Measurements from ENCODE around the gene ARID2.

The ARID2 gene

GRCh38 chr12:45732250-45732649, 2.7 kb downstream of the ARID2 start:
- DNase-seq: peak in 2 of 3 donors; percentile 32 to 39
- WGBS (ENCODE audit: insufficient coverage): 0% methylated on average over 3 of the region's 5 CpGs
- H3K27ac ChIP-seq (ENCODE audit: insufficient read depth in 1 of 2, low read depth in 1 of 2, low read length in 2 of 2, poor library complexity in 1 of 2, severe bottlenecking in 2 of 2): peak overlapping the region; percentile 59 to 98
- peaks cover 2 to 8% (median 5%) of the 10 kb centered on the region in 4 experiments for H3K36me3 ChIP-seq (ENCODE audit: control insufficient read depth in 4 of 4, insufficient read depth in 4 of 4, low read length in 3 of 4)
- peaks cover 0 to 3% (median 0%) of the 10 kb centered on the region in 5 experiments for H3K9me3 ChIP-seq (ENCODE audit: control extremely low read depth in 1 of 5, control insufficient read depth in 4 of 5, insufficient read depth in 2 of 5, low read depth in 1 of 5, low read length in 4 of 5)
- no peaks in the 10 kb centered on the region for H3K27me3 ChIP-seq (replicated peaks in 2 of 5; ENCODE audit: control insufficient read depth in 4 of 5, insufficient read depth in 5 of 5, low read length in 4 of 5)
- peaks cover 19 to 43% (median 31%) of the 10 kb centered on the region in 4 experiments for H3K4me1 ChIP-seq (ENCODE audit: control extremely low read depth in 1 of 4, control insufficient read depth in 4 of 4, insufficient read depth in 4 of 4, low read length in 3 of 4)
- POLR2A ChIA-PET: no interaction called here
- H3K4me3 ChIP-seq (ENCODE audit: control insufficient read depth in 1 of 7, extremely low read depth in 1 of 7, insufficient read depth in 4 of 7, low read depth in 2 of 7, low read length in 6 of 7): peak overlapping the region in 6 of 7 experiments; percentile 34 to 100 (median 90)
- CTCF ChIA-PET: interaction anchor here (2.5 kb wide), 1 partner anchor 10 kb away, joined by 11 read pairs; no protein-coding TSS in a partner anchor

DNA sequence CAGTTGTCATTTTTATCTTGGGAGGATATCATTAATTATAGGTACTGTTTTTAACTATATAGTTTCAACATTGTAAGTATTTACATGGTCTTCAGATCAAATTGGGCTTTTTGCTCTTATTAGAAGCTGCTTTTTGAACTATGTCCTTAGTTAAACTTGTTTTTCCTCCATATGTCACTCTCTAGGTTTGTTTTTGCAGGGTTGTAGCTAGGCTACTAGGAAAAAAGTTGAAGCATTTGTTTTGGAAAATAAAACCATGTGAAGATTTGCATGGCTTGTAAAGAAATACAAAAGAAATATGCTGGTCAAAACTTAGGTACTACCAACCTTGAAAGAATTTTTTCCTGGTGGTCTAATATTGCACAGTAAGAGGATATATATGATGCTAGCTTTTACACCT, 3.4 kb downstream of the ARID2 start:
- peaks cover 0 to 5% (median 0%) of the 10 kb centered on the region in 5 experiments for H3K9me3 ChIP-seq (ENCODE audit: control extremely low read depth in 1 of 5, control insufficient read depth in 4 of 5, insufficient read depth in 2 of 5, low read depth in 1 of 5, low read length in 4 of 5)
- peaks cover 19 to 39% (median 29%) of the 10 kb centered on the region in 4 experiments for H3K4me1 ChIP-seq (ENCODE audit: control extremely low read depth in 1 of 4, control insufficient read depth in 4 of 4, insufficient read depth in 4 of 4, low read length in 3 of 4)
- POLR2A ChIA-PET: no interaction called here
- DNase-seq: no peak
- H3K27ac ChIP-seq (ENCODE audit: insufficient read depth in 1 of 2, low read depth in 1 of 2, low read length in 2 of 2, poor library complexity in 1 of 2, severe bottlenecking in 2 of 2): peak overlapping the region; percentile 59 to 98
- no peaks in the 10 kb centered on the region for H3K27me3 ChIP-seq (replicated peaks in 2 of 5; ENCODE audit: control insufficient read depth in 4 of 5, insufficient read depth in 5 of 5, low read length in 4 of 5)
- CTCF ChIA-PET: interaction anchor here (1.5 to 2.5 kb wide), 2 partner anchors 10 to 189 kb away, joined by 6 to 11 read pairs; no protein-coding TSS in a partner anchor
- H3K36me3 ChIP-seq (ENCODE audit: control insufficient read depth in 4 of 4, insufficient read depth in 4 of 4, low read length in 3 of 4): peaks cover 2 to 14% (median 9%) of the 10 kb centered on the region in 4 experiments
- H3K4me3 ChIP-seq (ENCODE audit: control insufficient read depth in 1 of 7, extremely low read depth in 1 of 7, insufficient read depth in 4 of 7, low read depth in 2 of 7, low read length in 6 of 7): peak overlapping the region in 6 of 7 experiments; percentile 21 to 100 (median 64)

- Histone ChIP-seq H3K27me3 (replicated peaks in 2 of 5; ENCODE audit: control insufficient read depth in 4 of 5, insufficient read depth in 5 of 5, low read length in 4 of 5) (no peaks in the 10 kb centered on the region), H3K4me1 (ENCODE audit: control extremely low read depth in 1 of 4, control insufficient read depth in 4 of 4, insufficient read depth in 4 of 4, low read length in 3 of 4) (peaks cover 8 to 19% (median 11%) of the 10 kb centered on the region in 4 experiments), H3K4me3 (ENCODE audit: control insufficient read depth in 1 of 7, extremely low read depth in 1 of 7, insufficient read depth in 4 of 7, low read depth in 2 of 7, low read length in 6 of 7) (no peak overlapping the region), H3K9me3 (ENCODE audit: control extremely low read depth in 1 of 5, control insufficient read depth in 4 of 5, insufficient read depth in 2 of 5, low read depth in 1 of 5, low read length in 4 of 5) (peaks cover 0 to 23% (median 6%) of the 10 kb centered on the region in 5 experiments), H3K27ac (ENCODE audit: insufficient read depth in 1 of 2, low read depth in 1 of 2, low read length in 2 of 2, poor library complexity in 1 of 2, severe bottlenecking in 2 of 2) (no peak overlapping the region), H3K36me3 (ENCODE audit: control insufficient read depth in 4 of 4, insufficient read depth in 4 of 4, low read length in 3 of 4) (peaks cover 8 to 33% (median 16%) of the 10 kb centered on the region in 4 experiments)
- CTCF ChIA-PET: interaction anchor here (1.9 kb wide), 1 partner anchor 10 kb away, joined by 4 read pairs; no protein-coding TSS in a partner anchor
- POLR2A ChIA-PET: no interaction called here
- no peak for DNase-seq
Observed at GRCh38 chr12:45737638-45738037, 8.1 kb downstream of the ARID2 start.

DNA sequence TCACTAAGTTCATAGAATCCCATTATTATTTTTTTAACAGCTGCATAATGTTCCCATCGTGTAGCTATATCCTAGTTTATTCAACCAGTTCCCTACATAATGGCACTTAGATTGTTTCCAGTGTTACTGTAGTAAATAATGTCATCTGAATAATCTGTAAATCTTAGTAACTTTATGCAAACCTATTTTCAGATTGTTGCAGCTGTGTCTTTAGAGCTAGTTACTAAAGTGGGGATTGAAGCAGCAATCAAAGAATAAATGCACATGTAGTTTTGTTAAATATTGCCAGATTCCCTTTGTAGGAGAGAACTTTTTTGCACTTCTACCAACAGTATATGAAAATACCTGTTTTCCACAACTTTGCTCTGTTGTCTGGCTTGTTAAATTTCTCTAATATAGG, 13.1 kb downstream of the ARID2 start:
- DNase-seq: no peak
- WGBS (ENCODE audit: insufficient coverage): no CpG with 5 or more reads among the region's 1 CpG
- ChIA-PET POLR2A (interaction anchor here (0.6 to 1.1 kb wide), 3 partner anchors 14 to 40 kb away, joined by 3 to 7 read pairs (median 4); partner anchors contain the start of gene ARID2), CTCF (interaction anchor here (0.6 to 7.1 kb wide), 7 partner anchors 10 to 198 kb away, joined by 3 to 52 read pairs (median 11); no protein-coding TSS in a partner anchor)
- H3K9me3 ChIP-seq (ENCODE audit: control extremely low read depth in 1 of 5, control insufficient read depth in 4 of 5, insufficient read depth in 2 of 5, low read depth in 1 of 5, low read length in 4 of 5): peaks cover 0 to 28% (median 3%) of the 10 kb centered on the region in 5 experiments
- no peaks in the 10 kb centered on the region for H3K27me3 ChIP-seq (replicated peaks in 2 of 5; ENCODE audit: control insufficient read depth in 4 of 5, insufficient read depth in 5 of 5, low read length in 4 of 5)
- no peaks in the 10 kb centered on the region for H3K4me1 ChIP-seq (ENCODE audit: control extremely low read depth in 1 of 4, control insufficient read depth in 4 of 4, insufficient read depth in 4 of 4, low read length in 3 of 4)
- no peak overlapping the region for H3K27ac ChIP-seq (ENCODE audit: insufficient read depth in 1 of 2, low read depth in 1 of 2, low read length in 2 of 2, poor library complexity in 1 of 2, severe bottlenecking in 2 of 2)
- peaks cover 5 to 31% (median 9%) of the 10 kb centered on the region in 4 experiments for H3K36me3 ChIP-seq (ENCODE audit: control insufficient read depth in 4 of 4, insufficient read depth in 4 of 4, low read length in 3 of 4)
- no peak overlapping the region for H3K4me3 ChIP-seq (ENCODE audit: control insufficient read depth in 1 of 7, extremely low read depth in 1 of 7, insufficient read depth in 4 of 7, low read depth in 2 of 7, low read length in 6 of 7)

- Histone ChIP-seq H3K27ac (ENCODE audit: insufficient read depth in 1 of 2, low read depth in 1 of 2, low read length in 2 of 2, poor library complexity in 1 of 2, severe bottlenecking in 2 of 2) (no peak overlapping the region), H3K9me3 (ENCODE audit: control extremely low read depth in 1 of 5, control insufficient read depth in 4 of 5, insufficient read depth in 2 of 5, low read depth in 1 of 5, low read length in 4 of 5) (peaks cover 0 to 26% (median 3%) of the 10 kb centered on the region in 5 experiments), H3K36me3 (ENCODE audit: control insufficient read depth in 4 of 4, insufficient read depth in 4 of 4, low read length in 3 of 4) (peaks cover 7 to 27% (median 8%) of the 10 kb centered on the region in 4 experiments), H3K27me3 (replicated peaks in 2 of 5; ENCODE audit: control insufficient read depth in 4 of 5, insufficient read depth in 5 of 5, low read length in 4 of 5) (no peaks in the 10 kb centered on the region), H3K4me1 (ENCODE audit: control extremely low read depth in 1 of 4, control insufficient read depth in 4 of 4, insufficient read depth in 4 of 4, low read length in 3 of 4) (no peaks in the 10 kb centered on the region), H3K4me3 (ENCODE audit: control insufficient read depth in 1 of 7, extremely low read depth in 1 of 7, insufficient read depth in 4 of 7, low read depth in 2 of 7, low read length in 6 of 7) (no peak overlapping the region)
- POLR2A ChIA-PET: interaction anchor here (1.1 kb wide), 1 partner anchor 14 kb away, joined by 7 read pairs; the partner anchor contains the start of gene ARID2
- 100% methylated on average over 1 of the region's 2 CpGs for whole genome bisulfite sequencing (ENCODE audit: insufficient coverage)
- CTCF ChIA-PET: interaction anchor here (0.6 to 7.1 kb wide), 6 partner anchors 9 to 199 kb away, joined by 3 to 52 read pairs (median 12); no protein-coding TSS in a partner anchor
- no peak for DNase-seq
Observed at GRCh38 chr12:45743247-45743646, 13.7 kb downstream of the ARID2 start.

- ChIA-PET CTCF (interaction anchor here (0.6 to 7.1 kb wide), 6 partner anchors 15 to 664 kb away, joined by 3 to 52 read pairs (median 6); no protein-coding TSS in a partner anchor), POLR2A (interaction anchor here (0.6 kb wide), 1 partner anchor 170 kb away, joined by 3 read pairs; no protein-coding TSS in a partner anchor)
- no peak overlapping the region for H3K27ac ChIP-seq (ENCODE audit: insufficient read depth in 1 of 2, low read depth in 1 of 2, low read length in 2 of 2, poor library complexity in 1 of 2, severe bottlenecking in 2 of 2)
- no peaks in the 10 kb centered on the region for H3K4me1 ChIP-seq (ENCODE audit: control extremely low read depth in 1 of 4, control insufficient read depth in 4 of 4, insufficient read depth in 4 of 4, low read length in 3 of 4)
- H3K4me3 ChIP-seq (ENCODE audit: control insufficient read depth in 1 of 7, extremely low read depth in 1 of 7, insufficient read depth in 4 of 7, low read depth in 2 of 7, low read length in 6 of 7): no peak overlapping the region
- peak; percentile 25 to 45 (median 39) for DNase-seq
- no peaks in the 10 kb centered on the region for H3K27me3 ChIP-seq (replicated peaks in 2 of 5; ENCODE audit: control insufficient read depth in 4 of 5, insufficient read depth in 5 of 5, low read length in 4 of 5)
- peaks cover 0 to 24% (median 3%) of the 10 kb centered on the region in 5 experiments for H3K9me3 ChIP-seq (ENCODE audit: control extremely low read depth in 1 of 5, control insufficient read depth in 4 of 5, insufficient read depth in 2 of 5, low read depth in 1 of 5, low read length in 4 of 5)
- peaks cover 8 to 27% (median 18%) of the 10 kb centered on the region in 4 experiments for H3K36me3 ChIP-seq (ENCODE audit: control insufficient read depth in 4 of 4, insufficient read depth in 4 of 4, low read length in 3 of 4)
- no CpG with 5 or more reads among the region's 1 CpG for WGBS (ENCODE audit: insufficient coverage)
Observed at GRCh38 chr12:45745861-45746277, 16.4 kb downstream of the ARID2 start.

DNA sequence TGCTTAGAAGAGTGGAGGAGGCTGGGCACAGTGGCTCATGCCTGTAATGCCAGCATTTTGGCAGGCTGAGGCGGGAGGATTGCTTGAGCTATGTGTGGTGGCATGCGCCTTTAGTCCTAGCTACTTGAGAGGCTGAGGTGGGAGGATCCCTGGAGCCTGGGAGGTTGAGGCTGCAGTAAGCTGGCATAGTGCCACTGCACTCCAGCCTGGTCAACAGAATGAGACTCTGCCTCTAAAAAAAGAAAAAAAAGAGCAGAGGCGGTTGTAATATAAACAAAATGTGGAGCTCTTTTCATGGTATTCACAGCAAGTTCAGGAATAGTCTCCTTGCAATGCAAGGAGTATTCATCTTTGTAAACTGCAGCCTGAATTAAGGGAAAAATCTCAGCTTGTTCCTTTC, 27.2 kb downstream of the ARID2 start:
- ChIA-PET POLR2A (no interaction called here), CTCF (interaction anchor here (1.0 to 1.4 kb wide), 5 partner anchors 9 to 58 kb away, joined by 3 to 6 read pairs (median 3); no protein-coding TSS in a partner anchor)
- Histone ChIP-seq H3K36me3 (ENCODE audit: control insufficient read depth in 4 of 4, insufficient read depth in 4 of 4, low read length in 3 of 4) (peaks cover 0 to 7% (median 4%) of the 10 kb centered on the region in 4 experiments), H3K4me1 (ENCODE audit: control extremely low read depth in 1 of 4, control insufficient read depth in 4 of 4, insufficient read depth in 4 of 4, low read length in 3 of 4) (peaks cover 0 to 2% (median 0%) of the 10 kb centered on the region in 4 experiments), H3K27me3 (replicated peaks in 2 of 5; ENCODE audit: control insufficient read depth in 4 of 5, insufficient read depth in 5 of 5, low read length in 4 of 5) (no peaks in the 10 kb centered on the region), H3K27ac (ENCODE audit: insufficient read depth in 1 of 2, low read depth in 1 of 2, low read length in 2 of 2, poor library complexity in 1 of 2, severe bottlenecking in 2 of 2) (no peak overlapping the region), H3K4me3 (ENCODE audit: control insufficient read depth in 1 of 7, extremely low read depth in 1 of 7, insufficient read depth in 4 of 7, low read depth in 2 of 7, low read length in 6 of 7) (no peak overlapping the region), H3K9me3 (ENCODE audit: control extremely low read depth in 1 of 5, control insufficient read depth in 4 of 5, insufficient read depth in 2 of 5, low read depth in 1 of 5, low read length in 4 of 5) (no peaks in the 10 kb centered on the region)
- DNase-seq: no peak
- 100% methylated on average over 2 of the region's 3 CpGs for WGBS (ENCODE audit: insufficient coverage)

Data from common myeloid progenitor, CD34-positive (primary cell).